Smooth muscle cell (in vitro differentiated cells): ENCODE measurements around the gene SCRN1. TPM values are rescaled to one million over a fixed set of nuclear protein-coding genes. Genes with fewer than 3 reads are reported as not detected.

Experiments used
- DNase-seq: peaks from one replicate; lab custom pipeline; 2025; ENCODE audit not compliant: unreplicated experiment; lab: John Stamatoyannopoulos, UW
- H2AFZ ChIP-seq: fragments of 200-600 bp; sonication (generic); 2 replicates; pipeline ENCODE4 v1.6.0; 2016; ENCODE audit warnings: antibody characterized with exemption, low read depth, mild to moderate bottlenecking
- H3F3A ChIP-seq: fragments of 200-600 bp; sonication (generic); 2 replicates; pipeline ENCODE4 v1.6.0; 2017; ENCODE audit warnings: antibody characterized with exemption, low read depth
- H3K27ac ChIP-seq: fragments of 200-600 bp; sonication (generic); 2 replicates; pipeline ENCODE4 v1.5.1; 2016; ENCODE audit warnings: low read depth, mild to moderate bottlenecking
- H3K27me3 ChIP-seq: fragments of 200-600 bp; sonication (generic); 2 replicates; pipeline ENCODE4 v1.6.1; 2016; ENCODE audit warnings: low read depth, mild to moderate bottlenecking
- H3K36me3 ChIP-seq: fragments of 200-600 bp; sonication (generic); 2 replicates; pipeline ENCODE4 v1.5.1; 2016; ENCODE audit warnings: low read depth
- H3K4me1 ChIP-seq: fragments of 200-600 bp; sonication (generic); 2 replicates; pipeline ENCODE4 v1.5.1; 2016; ENCODE audit warnings: low read depth
- H3K4me2 ChIP-seq: fragments of 200-600 bp; sonication (generic); 2 replicates; pipeline ENCODE4 v1.6.0; 2016; ENCODE audit warnings: mild to moderate bottlenecking
- H3K4me3 ChIP-seq: fragments of 200-600 bp; sonication (generic); 2 replicates; pipeline ENCODE4 v1.5.1; 2016; ENCODE audit warnings: mild to moderate bottlenecking
- H3K79me2 ChIP-seq: fragments of 200-600 bp; sonication (generic); 2 replicates; pipeline ENCODE4 v1.6.0; 2016; ENCODE audit warnings: low read depth, mild to moderate bottlenecking
- H3K9ac ChIP-seq: fragments of 200-600 bp; sonication (generic); 2 replicates; pipeline ENCODE4 v1.6.0; 2016; ENCODE audit warnings: low read depth
- H3K9me3 ChIP-seq: fragments of 200-600 bp; sonication (generic); replicated peaks from 2 replicates; pipeline ENCODE4 v1.5.1; 2016; ENCODE audit warnings: low read depth
- H4K20me1 ChIP-seq: fragments of 200-600 bp; sonication (generic); 2 replicates; pipeline ENCODE4 v1.6.0; 2016; ENCODE audit warnings: low read depth
- CTCF ChIP-seq: fragments of 200-600 bp; sonication (generic); IDR thresholded peaks from 2 replicates; pipeline ENCODE4 v1.5.1; 2017; ENCODE audit warnings: borderline replicate concordance, mild to moderate bottlenecking, antibody characterized with exemption; ENCODE audit not compliant: insufficient read depth, poor library complexity, severe bottlenecking
- WGBS: methylation state at CpG from one replicate; pipeline ENCODE4 v1.1.7; 2016; ENCODE audit warnings: low lambda C conversion rate; 5-methylcytosine and 5-hydroxymethylcytosine counted together
- polyA plus RNA-seq: library from polyadenylated mRNA; unstranded; fragments of >200 nt; fragmentation: Nextera tagmentation; extraction: Ambion mirVana; gene quantifications from 2 replicates; pipeline ENCODE4 v1.2.1, GENCODE V29; 2016
- total RNA-seq: library from RNA; depleted of rRNA; stranded (reverse); fragments of >200 nt; gene quantifications from 2 replicates; pipeline ENCODE4 v1.2.3, GENCODE V29; 2014

Gene SCRN1
- total and polyA plus RNA-seq, 2 experiments from 2014 or later, result 67.5 to 84.9 TPM

- no peak for DNase-seq
- H3K9ac ChIP-seq, result no peak overlapping the region
- peaks cover 3% of the 10 kb centered on the region for H3K79me2 ChIP-seq
- TF ChIP-seq CTCF, result peak; percentile 15
- H3F3A ChIP-seq, result no peaks in the 10 kb centered on the region
- no peaks in the 10 kb centered on the region for H3K9me3 ChIP-seq
- H2AFZ ChIP-seq, result no peak overlapping the region
- 91% methylated on average over 5 of the region's 5 CpGs for WGBS
- H3K4me3 ChIP-seq, result no peak overlapping the region
- no peak overlapping the region for H3K27ac ChIP-seq
- no peaks in the 10 kb centered on the region for H3K4me1 ChIP-seq
- H3K36me3 ChIP-seq, result peaks cover 9% of the 10 kb centered on the region
- peaks cover 29% of the 10 kb centered on the region for H4K20me1 ChIP-seq
- no peak overlapping the region for H3K4me2 ChIP-seq
- no peaks in the 10 kb centered on the region for H3K27me3 ChIP-seq
These were observed 43.0 kb downstream of the SCRN1 start for GRCh38 chr7:29946428-29947186.

DNA sequence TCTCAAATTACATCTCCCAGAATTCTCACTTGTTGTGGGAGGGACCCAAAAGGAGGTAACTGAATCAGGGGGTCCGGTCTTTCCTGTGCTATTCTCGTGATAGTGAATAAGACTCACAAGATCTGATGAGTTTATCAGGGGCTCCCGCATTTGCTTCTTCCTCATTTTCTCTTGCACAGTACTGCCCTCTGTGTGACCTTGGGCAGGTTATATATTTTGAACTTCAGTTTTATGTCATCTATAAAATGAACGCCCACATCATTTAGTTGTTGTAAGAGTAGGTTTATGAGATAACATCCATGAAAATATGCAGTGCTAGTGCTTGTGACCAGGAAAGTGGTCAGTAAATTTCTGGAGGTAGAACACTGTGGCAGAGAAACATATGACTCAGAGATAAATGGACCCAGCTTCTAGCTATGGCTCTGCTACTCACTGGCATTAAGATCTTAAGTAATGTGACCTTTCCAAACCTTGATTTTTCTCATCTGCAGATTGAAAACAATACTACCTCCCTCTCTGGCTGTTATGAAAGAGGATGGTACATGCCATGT is 44.3 kb downstream of the SCRN1 start:
- no peak for DNase-seq
- TF ChIP-seq CTCF, result no peak

DNA sequence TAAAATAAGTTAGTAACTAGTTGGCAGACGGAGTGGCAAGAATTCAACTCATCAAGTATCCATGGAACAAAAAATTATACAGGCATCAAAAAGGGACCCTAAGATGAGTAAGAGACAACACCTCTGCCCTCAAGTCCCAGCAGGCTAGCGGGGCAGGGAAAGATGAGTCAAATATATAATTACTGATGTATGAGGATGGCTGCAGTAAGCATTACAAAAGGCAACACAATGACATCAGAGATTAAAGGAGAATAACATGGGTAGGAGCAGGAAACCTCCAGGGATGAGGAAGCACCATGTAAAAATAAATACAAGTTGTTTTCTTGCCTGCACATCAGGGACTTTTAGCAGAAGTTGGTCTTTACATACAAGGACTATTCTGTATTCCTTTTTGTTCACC is 49.4 kb downstream of the SCRN1 start:
- Histone ChIP-seq H3K4me2 (no peak overlapping the region), H3K27ac (no peak overlapping the region), H3K27me3 (no peaks in the 10 kb centered on the region), H2AFZ (no peak overlapping the region), H3K36me3 (peaks cover 19% of the 10 kb centered on the region), H4K20me1 (peaks cover 4% of the 10 kb centered on the region), H3K79me2 (no peaks in the 10 kb centered on the region), H3K4me1 (no peaks in the 10 kb centered on the region), H3K9me3 (no peaks in the 10 kb centered on the region), H3F3A (no peaks in the 10 kb centered on the region), H3K4me3 (no peak overlapping the region), H3K9ac (no peak overlapping the region)
- TF ChIP-seq CTCF, result no peak
- no peak for DNase-seq
- 97% methylated on average over 2 of the region's 2 CpGs for WGBS

More for the DNA sequence above, 44.3 kb downstream of the SCRN1 start:
- H3K4me1 ChIP-seq, result no peaks in the 10 kb centered on the region
- no peak overlapping the region for H3K9ac ChIP-seq
- peaks cover 19% of the 10 kb centered on the region for H4K20me1 ChIP-seq
- no peaks in the 10 kb centered on the region for H3K27me3 ChIP-seq
- no peak overlapping the region for H3K4me3 ChIP-seq
- no peaks in the 10 kb centered on the region for H3K9me3 ChIP-seq
- no peak overlapping the region for H3K27ac ChIP-seq
- WGBS, result 99% methylated on average over 4 of the region's 4 CpGs
- H3F3A ChIP-seq, result no peaks in the 10 kb centered on the region
- no peak overlapping the region for H3K4me2 ChIP-seq
- no peak overlapping the region for H2AFZ ChIP-seq
- peaks cover 3% of the 10 kb centered on the region for H3K79me2 ChIP-seq
- peaks cover 16% of the 10 kb centered on the region for H3K36me3 ChIP-seq
